Right forelimb (tissue), 1 donor: ENCODE data around the gene KCNH2.
"Not testable (repeated sequence)": the region's sequence is repeated elsewhere in the genome, so short reads cannot be mapped to it uniquely, and the experiment has no call there.

Experiments
- DNase-seq: peaks from one replicate; pipeline ENCODE4 v3.0.0-alpha.2; 2018

KCNH2 gene

GRCh38 chr7:150927157-150927955 lies 50.8 kb downstream of the KCNH2 start:
- DNase-seq, result no peak

- no peak for DNase-seq
Measured at GRCh38 chr7:150926066-150926465, 52.1 kb downstream of the KCNH2 start.

DNA sequence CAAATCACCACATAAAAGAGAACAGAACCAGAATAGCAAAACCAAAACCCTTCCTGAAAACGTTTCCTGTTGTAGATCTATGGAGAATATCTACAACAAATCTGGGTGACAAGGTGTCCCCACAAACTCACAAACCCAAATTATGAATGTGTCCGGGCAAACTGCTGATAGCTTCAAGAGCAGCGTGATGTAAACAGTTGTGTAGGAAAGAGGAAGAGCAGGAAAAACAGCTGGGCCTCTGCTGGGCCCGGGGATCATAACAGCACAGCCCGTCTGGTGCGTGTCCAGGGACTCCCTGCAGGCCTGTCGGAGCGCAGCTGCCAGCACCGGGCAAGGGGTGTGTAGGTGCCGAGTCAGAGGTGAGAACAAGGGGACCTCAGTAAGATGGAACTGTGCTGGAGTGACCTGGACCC lies 53.7 kb downstream of the KCNH2 start:
- DNase-seq, result no peak

GRCh38 chr7:150923802-150924201 lies 54.3 kb downstream of the KCNH2 start:
- DNase-seq, result no peak

- no peak for DNase-seq
Measured at GRCh38 chr7:150923196-150923595, 54.9 kb downstream of the KCNH2 start.

GRCh38 chr7:150919160-150919559 lies 59.0 kb downstream of the KCNH2 start:
- DNase-seq, result no peak

DNA sequence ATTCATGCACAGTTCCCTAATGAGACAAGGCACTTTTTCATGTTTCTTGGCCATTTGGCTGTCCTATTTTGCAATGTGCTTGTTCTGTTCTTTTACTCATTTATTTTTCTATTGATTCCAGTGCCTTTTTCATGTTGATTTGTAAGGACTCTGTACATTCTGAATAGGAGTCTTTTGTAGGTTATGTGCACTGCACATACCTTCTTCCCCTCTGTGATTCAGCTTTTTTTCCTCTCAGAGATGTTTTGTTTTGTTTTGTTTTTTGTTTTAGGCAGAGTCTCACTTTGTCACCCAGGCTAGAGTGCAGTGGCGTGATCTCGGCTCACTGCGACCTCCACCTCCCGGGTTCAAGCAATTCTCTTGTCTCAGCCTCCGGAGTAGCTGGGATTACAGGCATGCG lies 59.7 kb downstream of the KCNH2 start:
- no peak for DNase-seq

GRCh38 chr7:150917969-150918368 lies 60.2 kb downstream of the KCNH2 start:
- DNase-seq, result no peak

- DNase-seq, result no peak
Measured at GRCh38 chr7:150916670-150917069, 61.5 kb downstream of the KCNH2 start.

- DNase-seq, result no peak
Measured at GRCh38 chr7:150914966-150915365, 63.2 kb downstream of the KCNH2 start.

DNA sequence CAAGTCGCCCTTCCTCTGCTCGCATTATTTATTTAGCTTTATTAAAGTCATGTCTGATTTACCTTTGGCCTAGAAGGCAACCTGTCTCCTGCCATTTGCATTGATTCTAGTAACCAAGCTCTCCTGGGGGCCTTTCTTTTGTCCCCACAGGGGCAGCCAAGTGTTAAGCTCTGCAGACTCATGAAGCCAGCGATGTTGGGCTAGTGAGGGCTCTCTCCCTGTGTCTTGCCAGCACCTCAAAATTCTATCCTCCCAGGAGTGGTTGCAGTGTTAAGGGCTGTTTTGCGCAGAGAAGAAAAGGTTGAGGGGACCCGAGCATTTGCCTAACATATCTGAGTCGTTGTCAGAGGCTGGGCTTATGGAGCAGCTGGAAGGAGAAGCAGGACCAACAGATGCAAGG lies 63.9 kb downstream of the KCNH2 start:
- no peak for DNase-seq

DNA sequence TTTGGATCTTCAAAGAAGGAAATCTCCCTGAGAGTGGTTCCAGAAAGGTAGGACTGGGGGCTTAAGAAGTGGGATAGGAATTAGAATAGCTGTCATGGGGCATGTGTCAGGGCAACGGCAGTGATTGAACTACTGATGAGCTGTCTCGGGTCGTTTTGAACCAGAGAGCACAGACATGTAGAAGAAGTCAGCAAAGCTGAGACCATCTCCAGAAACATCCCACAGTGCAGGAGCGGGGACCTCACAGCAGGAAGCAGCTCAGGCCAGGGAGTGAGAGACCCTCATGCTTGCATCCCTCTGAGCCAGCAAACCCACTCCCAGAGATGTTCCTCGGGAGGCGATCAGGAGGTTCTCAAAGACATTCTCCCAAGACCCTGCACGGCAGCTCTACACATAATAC lies 65.7 kb downstream of the KCNH2 start:
- DNase-seq, result no peak

DNA sequence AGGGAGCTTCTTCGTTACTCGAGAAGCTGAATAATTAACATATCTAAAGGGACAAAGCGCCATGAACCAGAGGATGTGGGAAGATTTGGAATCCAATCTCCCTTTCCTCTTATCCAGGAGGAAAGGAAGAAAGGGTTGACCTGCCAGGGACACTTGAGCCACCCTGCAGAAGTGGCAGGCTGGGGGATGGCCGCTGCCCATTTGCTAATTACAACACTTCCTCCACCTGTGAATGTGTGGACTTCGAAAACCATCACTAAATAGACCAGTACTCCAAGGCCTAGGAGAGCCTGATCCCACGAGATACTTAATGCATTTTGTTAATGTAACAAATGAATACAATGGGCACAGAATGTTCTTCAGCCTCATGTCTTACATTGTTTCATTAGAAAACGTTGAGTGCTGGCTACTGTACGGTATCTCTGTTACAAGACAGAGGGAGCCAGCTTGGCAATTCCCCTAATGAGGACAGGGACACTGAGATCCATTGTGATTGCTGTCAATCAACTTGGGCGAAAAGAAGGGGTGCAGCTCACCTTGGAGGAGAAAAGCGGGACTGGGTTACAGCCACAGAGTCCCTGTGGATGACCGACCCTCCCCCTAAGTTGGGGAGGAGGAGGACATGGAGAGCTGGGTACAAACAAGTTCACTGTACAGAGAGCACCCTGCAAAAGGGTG lies 66.4 kb downstream of the KCNH2 start:
- no peak for DNase-seq

- no peak for DNase-seq
Measured at GRCh38 chr7:150910996-150911422, 67.1 kb downstream of the KCNH2 start.

DNA sequence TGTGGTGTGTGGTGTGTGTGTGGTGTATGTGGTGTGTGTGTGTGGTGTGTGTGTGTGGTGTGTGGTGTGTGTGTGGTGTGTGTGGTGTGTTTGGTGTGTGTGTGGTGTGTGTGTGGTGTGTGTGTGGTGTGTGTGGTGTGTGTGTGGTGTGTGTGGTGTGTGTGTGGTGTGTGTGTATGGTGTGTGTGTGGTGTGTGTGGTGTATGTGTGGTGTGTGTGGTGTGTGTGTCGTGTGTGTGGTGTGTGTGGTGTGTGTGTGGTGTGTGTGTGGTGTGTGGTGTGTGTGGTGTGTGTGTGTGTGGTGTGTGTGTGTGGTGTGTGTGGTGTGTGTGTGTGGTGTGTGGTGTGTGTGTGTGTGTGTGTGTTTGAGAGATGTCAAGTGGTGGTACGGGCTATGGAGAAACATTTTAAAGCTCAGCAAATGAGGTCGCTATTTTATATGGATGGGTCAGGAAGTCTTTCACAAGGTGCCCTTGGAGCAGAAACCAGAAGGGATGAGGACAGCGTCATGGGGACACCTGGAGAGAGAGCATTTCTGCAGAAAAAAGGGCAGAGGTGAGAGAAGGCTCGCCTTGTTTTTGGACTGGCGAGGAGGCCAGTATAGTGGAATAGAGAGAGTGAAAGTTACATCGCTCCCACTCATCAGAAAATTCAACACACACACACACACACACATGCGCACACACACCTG lies 67.7 kb downstream of the KCNH2 start:
- DNase-seq, result not testable (repeated sequence)

DNA sequence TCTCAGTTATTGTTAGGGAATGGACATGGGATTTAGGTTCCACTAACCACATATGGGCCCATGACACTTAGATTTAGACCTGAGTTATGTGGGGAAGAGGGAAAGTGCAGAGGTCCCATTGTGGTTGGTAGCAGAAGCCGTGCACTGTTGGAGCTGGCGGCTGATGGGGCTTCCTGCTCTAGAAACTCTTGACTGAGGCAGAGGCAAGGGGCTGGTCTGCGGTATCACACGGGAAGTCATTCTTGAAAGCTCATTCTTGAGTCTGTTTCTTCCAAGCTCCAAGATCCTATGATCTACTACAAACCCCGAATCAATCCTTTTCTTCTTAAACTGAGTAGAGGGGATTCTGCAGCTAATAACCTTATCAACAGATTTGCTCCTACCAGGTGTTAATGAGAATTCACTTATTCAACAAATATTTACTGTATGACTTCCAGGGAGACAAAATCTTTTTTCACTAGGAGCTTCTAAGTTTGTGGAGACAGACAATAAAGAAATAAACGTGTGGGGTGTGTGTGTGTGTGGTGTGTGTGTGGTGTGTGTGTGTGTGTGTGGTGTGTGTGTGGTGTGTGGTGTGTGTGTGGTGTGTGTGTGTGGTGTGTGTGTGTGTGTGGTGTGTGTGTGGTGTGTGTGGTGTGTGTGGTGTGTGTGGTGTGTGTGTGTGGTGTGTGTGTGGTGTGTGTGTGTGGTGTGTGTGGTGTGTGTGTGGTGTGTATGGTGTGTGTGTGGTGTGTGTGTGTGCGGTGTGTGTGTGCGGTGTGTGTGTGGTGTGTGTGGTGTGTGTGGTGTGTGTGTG lies 68.7 kb downstream of the KCNH2 start:
- no peak for DNase-seq

DNA sequence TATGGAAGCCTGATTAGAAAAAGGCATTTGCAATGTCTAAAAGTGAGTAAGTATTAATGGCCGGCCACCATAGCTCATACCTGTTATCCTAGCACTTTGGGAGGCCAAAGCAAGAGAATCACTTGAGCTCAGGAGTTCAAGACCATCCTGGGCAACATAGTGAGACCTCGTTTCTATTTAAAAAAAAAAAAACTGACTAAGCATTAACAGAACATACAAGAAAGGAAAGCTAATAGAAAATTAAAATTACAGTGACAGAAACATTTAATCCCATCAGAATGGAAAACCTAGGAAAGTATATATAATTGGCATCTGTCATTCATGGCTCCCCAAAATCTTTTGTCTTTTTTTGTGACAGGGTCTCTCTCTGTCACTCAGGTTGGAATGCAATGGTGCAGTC lies 69.9 kb downstream of the KCNH2 start:
- no peak for DNase-seq

DNA sequence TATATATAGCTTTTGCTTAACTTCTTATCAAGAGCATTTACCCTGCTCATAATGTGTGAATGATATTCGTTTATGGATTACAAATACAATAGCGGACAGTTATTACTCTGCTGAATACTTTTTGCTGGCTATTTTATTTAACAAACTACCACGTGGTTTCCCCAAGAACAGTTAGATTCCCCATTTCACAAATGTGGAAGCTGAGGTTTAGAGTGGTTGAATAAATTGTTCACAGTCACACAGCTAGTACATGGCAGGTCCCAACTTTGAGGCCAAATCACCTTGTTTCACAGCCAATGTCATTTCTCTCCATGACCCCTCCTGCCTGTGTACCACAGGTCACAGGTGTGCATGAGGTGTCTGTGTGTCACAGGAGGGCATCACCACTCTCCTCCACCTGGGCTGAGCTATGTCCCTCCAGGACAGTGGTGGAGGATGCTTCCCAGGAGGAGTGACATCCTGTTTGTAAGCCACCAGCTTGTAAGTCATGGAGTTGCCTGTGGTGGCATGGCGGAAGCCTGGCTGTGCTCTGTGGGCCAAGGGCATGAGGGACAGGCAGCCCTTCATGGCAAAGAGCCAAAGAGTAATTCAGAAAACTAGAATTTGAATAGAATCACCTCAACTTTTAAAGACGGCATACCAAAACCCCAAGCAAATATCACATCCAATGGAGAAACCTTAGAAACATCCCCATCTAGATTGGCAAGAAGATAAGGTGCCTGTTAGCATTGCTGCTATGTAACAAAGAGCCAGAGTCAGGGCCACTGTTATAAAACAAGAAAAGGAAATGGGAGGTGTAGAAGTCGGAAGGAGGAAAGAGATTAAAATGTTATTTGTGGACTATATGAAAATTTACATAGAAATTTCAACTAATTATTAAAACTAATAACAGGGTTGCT lies 73.9 kb downstream of the KCNH2 start:
- no peak for DNase-seq

DNA sequence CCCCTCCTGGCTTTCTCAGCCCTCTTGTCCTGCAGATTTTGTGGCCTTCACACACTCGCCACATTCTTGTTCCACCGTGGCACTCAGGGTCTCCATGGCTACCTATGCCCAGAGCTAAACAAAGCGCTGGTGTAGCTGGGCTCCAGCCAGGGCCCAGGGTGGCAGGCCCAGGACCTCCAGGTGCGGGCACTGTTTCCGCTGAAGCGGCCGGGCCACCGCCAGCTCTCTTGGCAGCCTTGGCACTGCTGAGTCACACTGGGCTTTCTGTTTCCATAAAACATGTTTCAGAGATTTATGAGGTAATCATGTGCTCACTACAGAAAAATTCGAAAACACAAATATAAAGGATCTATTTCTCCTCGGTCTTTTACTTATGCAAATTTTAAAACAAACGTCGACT lies 74.5 kb downstream of the KCNH2 start:
- no peak for DNase-seq

- no peak for DNase-seq
Measured at GRCh38 chr7:150902078-150903033, 75.8 kb downstream of the KCNH2 start.
